Mesothelial cell of epicardium (in vitro differentiated cells): Measurements from ENCODE around the gene ULBP3. TPM values are rescaled to one million over a fixed set of nuclear protein-coding genes. Genes with fewer than 3 reads are reported as not detected.
"Not testable (repeated sequence)": the region's sequence is repeated elsewhere in the genome, so short reads cannot be mapped to it uniquely, and the experiment has no call there.

ENCODE experiments used
- DNase-seq, 2 experiments: peaks; one replicate each; pipeline ENCODE4 v3.0.0; 2021; ENCODE audit warnings: low spot score in 2 of 2; ENCODE audit not compliant: unreplicated experiment in 2 of 2
- H3K27ac Mint-ChIP-seq: 2 replicates; pipeline ENCODE4 v1.8.0; 2021; ENCODE audit warnings: mixed read lengths
- H3K27me3 Mint-ChIP-seq: 2 replicates; pipeline ENCODE4 v1.8.0; 2021; ENCODE audit warnings: low read depth, mixed read lengths
- H3K36me3 Mint-ChIP-seq: 2 replicates; pipeline ENCODE4 v1.8.0; 2021; ENCODE audit warnings: mixed read lengths
- H3K4me1 Mint-ChIP-seq: 2 replicates; pipeline ENCODE4 v1.8.0; 2021; ENCODE audit warnings: mixed read lengths
- H3K4me3 Mint-ChIP-seq: 2 replicates; pipeline ENCODE4 v1.8.0; 2021; ENCODE audit warnings: mild to moderate bottlenecking, moderate library complexity, mixed read lengths
- H3K9me3 Mint-ChIP-seq: 2 replicates; pipeline ENCODE4 v1.8.0; 2021; ENCODE audit warnings: mixed read lengths
- CTCF ChIP-seq: fragments of 200-600 bp; sonication (generic); IDR thresholded peaks from one replicate; pipeline ENCODE4 v1.5.0; 2021; ENCODE audit warnings: antibody characterized with exemption; ENCODE audit not compliant: unreplicated experiment
- total RNA-seq: library from RNA; stranded (reverse); gene quantifications from 3 replicates; pipeline ENCODE4 v1.2.1, GENCODE V29; 2021

Gene ULBP3
- total RNA-seq, 1 donor from 2014 or later = 4.3 TPM

- TF ChIP-seq CTCF = no peak
- H3K4me3 Mint-ChIP-seq = peak overlapping the region; percentile 66
- H3K36me3 Mint-ChIP-seq = peaks cover 8% of the 10 kb centered on the region
- H3K4me1 Mint-ChIP-seq = peaks cover 6% of the 10 kb centered on the region
- DNase-seq = no peak
- peaks cover 20% of the 10 kb centered on the region for H3K27me3 Mint-ChIP-seq
- H3K27ac Mint-ChIP-seq = no peak overlapping the region
- H3K9me3 Mint-ChIP-seq = no peaks in the 10 kb centered on the region
These were observed 770 bp downstream of the ULBP3 start for GRCh38 chr6:150068151-150068550.

GRCh38 chr6:150065083-150065482 lies 3.8 kb downstream of the ULBP3 start:
- H3K27me3 Mint-ChIP-seq = peaks cover 17% of the 10 kb centered on the region
- H3K4me3 Mint-ChIP-seq = no peak overlapping the region
- no peak overlapping the region for H3K27ac Mint-ChIP-seq
- no peak for DNase-seq
- no peak for TF ChIP-seq CTCF
- H3K9me3 Mint-ChIP-seq = no peaks in the 10 kb centered on the region
- H3K4me1 Mint-ChIP-seq = peaks cover 6% of the 10 kb centered on the region
- peaks cover 14% of the 10 kb centered on the region for H3K36me3 Mint-ChIP-seq

- Mint-ChIP-seq H3K9me3 (no peaks in the 10 kb centered on the region), H3K4me1 (peaks cover 2% of the 10 kb centered on the region), H3K27me3 (peaks cover 23% of the 10 kb centered on the region), H3K36me3 (peaks cover 14% of the 10 kb centered on the region), H3K27ac (no peak overlapping the region), H3K4me3 (no peak overlapping the region)
- TF ChIP-seq CTCF = no peak
- DNase-seq = no peak
These were observed 5.3 kb downstream of the ULBP3 start for GRCh38 chr6:150063640-150064039.

- H3K4me3 Mint-ChIP-seq = not testable (repeated sequence)
These were observed 8.9 kb downstream of the ULBP3 start for GRCh38 chr6:150059973-150060372.

GRCh38 chr6:150058986-150059385 lies 9.9 kb downstream of the ULBP3 start:
- Mint-ChIP-seq H3K36me3 (peaks cover 6% of the 10 kb centered on the region), H3K27ac (no peak overlapping the region), H3K4me3 (no peak overlapping the region), H3K9me3 (peaks cover 7% of the 10 kb centered on the region), H3K27me3 (peaks cover 43% of the 10 kb centered on the region), H3K4me1 (no peaks in the 10 kb centered on the region)
- no peak for DNase-seq
- TF ChIP-seq CTCF = no peak

More at GRCh38 chr6:150059973-150060372, 8.9 kb downstream of the ULBP3 start:
- DNase-seq, H3K36me3 Mint-ChIP-seq, H3K4me1 Mint-ChIP-seq, H3K9me3 Mint-ChIP-seq, H3K27ac Mint-ChIP-seq: not testable (repeated sequence)
- peaks cover 33% of the 10 kb centered on the region for H3K27me3 Mint-ChIP-seq

GRCh38 chr6:150058231-150058792 lies 10.6 kb downstream of the ULBP3 start:
- no peak overlapping the region for H3K27ac Mint-ChIP-seq
- H3K4me3 Mint-ChIP-seq = no peak overlapping the region
- TF ChIP-seq CTCF = no peak
- peaks cover 50% of the 10 kb centered on the region for H3K27me3 Mint-ChIP-seq
- peaks cover 7% of the 10 kb centered on the region for H3K9me3 Mint-ChIP-seq
- peaks cover 6% of the 10 kb centered on the region for H3K36me3 Mint-ChIP-seq
- no peaks in the 10 kb centered on the region for H3K4me1 Mint-ChIP-seq
- DNase-seq = no peak
